ENCODE data around the gene GDF10. TPM values are rescaled to one million over a fixed set of nuclear protein-coding genes. Genes with fewer than 3 reads are reported as not detected.

The GDF10 gene
- total RNA-seq, 1 donor = not detected

GRCh38 chr10:47340608-47341170, 40.7 kb downstream of the GDF10 start:
- peak; percentile 53 for DNase-seq (ENCODE audit: low read depth)
- no peak overlapping the region for H3K4me3 ChIP-seq (ENCODE audit: low read depth, low read length)
- peak; percentile 99 for TF ChIP-seq CTCF (IDR thresholded peaks at IDR 0.05; ENCODE audit: insufficient read depth, low read depth, low read length)

GRCh38 chr10:47344996-47345870, 45.2 kb downstream of the GDF10 start:
- no peak for DNase-seq (ENCODE audit: low read depth)
- no peak overlapping the region for H3K4me3 ChIP-seq (ENCODE audit: low read depth, low read length)
- TF ChIP-seq CTCF (IDR thresholded peaks at IDR 0.05; ENCODE audit: insufficient read depth, low read depth, low read length) = no peak

GRCh38 chr10:47346581-47347302, 46.7 kb downstream of the GDF10 start:
- no peak for TF ChIP-seq CTCF (IDR thresholded peaks at IDR 0.05; ENCODE audit: insufficient read depth, low read depth, low read length)
- no peak overlapping the region for H3K4me3 ChIP-seq (ENCODE audit: low read depth, low read length)
- DNase-seq (ENCODE audit: low read depth) = peak; percentile 59

- no peak for DNase-seq (ENCODE audit: low read depth)
- TF ChIP-seq CTCF (IDR thresholded peaks at IDR 0.05; ENCODE audit: insufficient read depth, low read depth, low read length) = no peak
- H3K4me3 ChIP-seq (ENCODE audit: low read depth, low read length) = no peak overlapping the region
Measured at GRCh38 chr10:47347303-47347675, 47.3 kb downstream of the GDF10 start.

GRCh38 chr10:47348138-47348651, 48.2 kb downstream of the GDF10 start, which contains the start of gene RBP3:
TSS of gene RBP3 (plus strand) at chr10:47348363. CDS start at chr10:47348485, 122 bp downstream.
- DNase-seq (ENCODE audit: low read depth) = peak; percentile 31
- no peak for TF ChIP-seq CTCF (IDR thresholded peaks at IDR 0.05; ENCODE audit: insufficient read depth, low read depth, low read length)
- H3K4me3 ChIP-seq (ENCODE audit: low read depth, low read length) = no peak within 1 kb of the TSS

- no peak for DNase-seq (ENCODE audit: low read depth)
- no peak overlapping the region for H3K4me3 ChIP-seq (ENCODE audit: low read depth, low read length)
- no peak for TF ChIP-seq CTCF (IDR thresholded peaks at IDR 0.05; ENCODE audit: insufficient read depth, low read depth, low read length)
Measured at GRCh38 chr10:47348661-47349470, 48.9 kb downstream of the GDF10 start.
